ENCODE results near the gene TEX53.

The TEX53 gene

GRCh38 chr9:114643001-114643400, 14.6 kb downstream of the TEX53 start:
- no peak for DNase-seq (ENCODE audit: extremely low read depth in 1 of 2, low read depth in 1 of 2)

GRCh38 chr9:114641967-114642366, 15.6 kb downstream of the TEX53 start:
- no peak for DNase-seq (ENCODE audit: extremely low read depth in 1 of 2, low read depth in 1 of 2)

- DNase-seq (ENCODE audit: extremely low read depth in 1 of 2, low read depth in 1 of 2), result no peak
Observed at GRCh38 chr9:114638404-114638803, 19.2 kb downstream of the TEX53 start.

GRCh38 chr9:114634387-114634786, 23.2 kb downstream of the TEX53 start:
- DNase-seq (ENCODE audit: extremely low read depth in 1 of 2, low read depth in 1 of 2), result no peak

GRCh38 chr9:114633438-114634089, 24.0 kb downstream of the TEX53 start:
- no peak for DNase-seq (ENCODE audit: extremely low read depth in 1 of 2, low read depth in 1 of 2)

- no peak for DNase-seq (ENCODE audit: extremely low read depth in 1 of 2, low read depth in 1 of 2)
Observed at GRCh38 chr9:114631166-114631565, 26.4 kb downstream of the TEX53 start.

GRCh38 chr9:114629563-114630090, 28.0 kb downstream of the TEX53 start:
- no peak for DNase-seq (ENCODE audit: extremely low read depth in 1 of 2, low read depth in 1 of 2)

GRCh38 chr9:114627553-114627952, 30.1 kb downstream of the TEX53 start:
- no peak for DNase-seq (ENCODE audit: extremely low read depth in 1 of 2, low read depth in 1 of 2)

- DNase-seq (ENCODE audit: extremely low read depth in 1 of 2, low read depth in 1 of 2), result no peak
Observed at GRCh38 chr9:114626415-114627020, 31.1 kb downstream of the TEX53 start.

- DNase-seq (ENCODE audit: extremely low read depth in 1 of 2, low read depth in 1 of 2), result no peak
Observed at GRCh38 chr9:114624677-114625076, 32.9 kb downstream of the TEX53 start.

GRCh38 chr9:114621975-114622609, 35.5 kb downstream of the TEX53 start:
- no peak for DNase-seq (ENCODE audit: extremely low read depth in 1 of 2, low read depth in 1 of 2)

GRCh38 chr9:114621561-114621960, 36.0 kb downstream of the TEX53 start:
- DNase-seq (ENCODE audit: extremely low read depth in 1 of 2, low read depth in 1 of 2), result no peak

GRCh38 chr9:114619191-114619761, 38.3 kb downstream of the TEX53 start:
- DNase-seq (ENCODE audit: extremely low read depth in 1 of 2, low read depth in 1 of 2), result no peak

- no peak for DNase-seq (ENCODE audit: extremely low read depth in 1 of 2, low read depth in 1 of 2)
Observed at GRCh38 chr9:114616684-114617520, 40.7 kb downstream of the TEX53 start.

GRCh38 chr9:114614373-114614772, 43.2 kb downstream of the TEX53 start:
- no peak for DNase-seq (ENCODE audit: extremely low read depth in 1 of 2, low read depth in 1 of 2)

- no peak for DNase-seq (ENCODE audit: extremely low read depth in 1 of 2, low read depth in 1 of 2)
Observed at GRCh38 chr9:114613919-114614318, 43.7 kb downstream of the TEX53 start.

GRCh38 chr9:114613087-114613486, 44.5 kb downstream of the TEX53 start:
- no peak for DNase-seq (ENCODE audit: extremely low read depth in 1 of 2, low read depth in 1 of 2)

- no peak for DNase-seq (ENCODE audit: extremely low read depth in 1 of 2, low read depth in 1 of 2)
Observed at GRCh38 chr9:114612272-114612923, 45.2 kb downstream of the TEX53 start.

GRCh38 chr9:114611516-114612271, 45.9 kb downstream of the TEX53 start:
- DNase-seq (ENCODE audit: extremely low read depth in 1 of 2, low read depth in 1 of 2), result peak in 1 of 2 donors; percentile 15

- no peak for DNase-seq (ENCODE audit: extremely low read depth in 1 of 2, low read depth in 1 of 2)
Observed at GRCh38 chr9:114608525-114608796, 49.1 kb downstream of the TEX53 start.
